Raji (cell line): Measurements from ENCODE around the gene ANKS1B.

ENCODE experiments used
- POLR2A ChIP-seq: IDR thresholded peaks from 2 replicates; pipeline ENCODE4 v1.6.1; 2011; ENCODE audit warnings: low read depth, low read length, control low read depth; ENCODE audit not compliant: insufficient read depth

ANKS1B gene

GRCh38 chr12:99122496-99122895, 862.2 kb downstream of the ANKS1B start:
- TF ChIP-seq POLR2A = no peak

- no peak for TF ChIP-seq POLR2A
These were observed 863.2 kb downstream of the ANKS1B start for GRCh38 chr12:99121546-99121945.

- no peak for TF ChIP-seq POLR2A
These were observed 864.8 kb downstream of the ANKS1B start for GRCh38 chr12:99119943-99120342.

GRCh38 chr12:99119449-99119848, 865.3 kb downstream of the ANKS1B start:
- TF ChIP-seq POLR2A = no peak

- no peak for TF ChIP-seq POLR2A
These were observed 873.1 kb downstream of the ANKS1B start for GRCh38 chr12:99111600-99111999.

GRCh38 chr12:99110868-99111267, 873.9 kb downstream of the ANKS1B start:
- TF ChIP-seq POLR2A = no peak

- TF ChIP-seq POLR2A = no peak
These were observed 874.5 kb downstream of the ANKS1B start for GRCh38 chr12:99110212-99110611.

- TF ChIP-seq POLR2A = no peak
These were observed 875.8 kb downstream of the ANKS1B start for GRCh38 chr12:99108924-99109323.

GRCh38 chr12:99099786-99100185, 885.0 kb downstream of the ANKS1B start:
- TF ChIP-seq POLR2A = no peak

GRCh38 chr12:99097171-99097570, 887.6 kb downstream of the ANKS1B start:
- TF ChIP-seq POLR2A = no peak

- no peak for TF ChIP-seq POLR2A
These were observed 891.6 kb downstream of the ANKS1B start for GRCh38 chr12:99093166-99093565.

GRCh38 chr12:99092100-99092851, 892.5 kb downstream of the ANKS1B start:
- TF ChIP-seq POLR2A = no peak

- no peak for TF ChIP-seq POLR2A
These were observed 897.5 kb downstream of the ANKS1B start for GRCh38 chr12:99087278-99087677.

- no peak for TF ChIP-seq POLR2A
These were observed 904.9 kb downstream of the ANKS1B start for GRCh38 chr12:99079811-99080210.

- TF ChIP-seq POLR2A = no peak
These were observed 915.6 kb downstream of the ANKS1B start for GRCh38 chr12:99068993-99069747.

GRCh38 chr12:99067171-99067785, 917.5 kb downstream of the ANKS1B start:
- no peak for TF ChIP-seq POLR2A
